GM12878 (cell line): ENCODE measurements around the gene LTB4R.

Experiments
- EGR1 ChIP-seq, 2 experiments: IDR thresholded peaks; 1 replicate in 1 of 2; 2 replicates in 1 of 2; pipeline ENCODE4 v1.6.1; 2011 to 2012; ENCODE audit warnings: low read depth in 2 of 2, low read length in 2 of 2, borderline replicate concordance in 1 of 2, mild to moderate bottlenecking in 1 of 2, moderate library complexity in 1 of 2
- FOS ChIP-seq: IDR thresholded peaks from 3 replicates; pipeline ENCODE4 v1.6.1; 2011; ENCODE audit warnings: borderline replicate concordance; ENCODE audit not compliant: insufficient read length; ENCODE audit errors: extremely low read depth
- POLR2A ChIP-seq: IDR thresholded peaks from 2 replicates; pipeline ENCODE4 v1.6.1; 2011; ENCODE audit warnings: low read depth, mild to moderate bottlenecking, low read length
- POLR2AphosphoS2 ChIP-seq: IDR thresholded peaks from 2 replicates; pipeline ENCODE4 v1.6.1; 2011; ENCODE audit warnings: low read depth, mild to moderate bottlenecking, low read length, improper control_type of control experiment, moderate library complexity
- RCOR1 ChIP-seq: conservative IDR thresholded peaks from 2 replicates; pipeline ENCODE4 v1.6.1; 2012; ENCODE audit warnings: low read depth, low read length, improper control_type of control experiment
- RUNX3 ChIP-seq: IDR thresholded peaks from 2 replicates; pipeline ENCODE4 v1.6.1; 2012; ENCODE audit warnings: low read length, inconsistent platforms
- STAT1 ChIP-seq: fragments of 450-650 bp; conservative IDR thresholded peaks from 2 replicates; pipeline ENCODE4 v1.6.1; 2014; ENCODE audit warnings: antibody characterized with exemption, mild to moderate bottlenecking
- SUZ12 ChIP-seq: fragments of 200-600 bp; sonication (generic); IDR thresholded peaks from one replicate; pipeline ENCODE4 v1.6.1; 2018; ENCODE audit warnings: antibody characterized with exemption, mild to moderate bottlenecking; ENCODE audit not compliant: unreplicated experiment
- USF2 ChIP-seq: IDR thresholded peaks from 2 replicates; pipeline ENCODE4 v1.6.1; 2011; ENCODE audit warnings: low read depth, low read length, improper control_type of control experiment, borderline replicate concordance
- ZZZ3 ChIP-seq: IDR thresholded peaks from 2 replicates; pipeline ENCODE4 v1.6.1; 2011; ENCODE audit warnings: low read depth; ENCODE audit not compliant: control insufficient read depth, insufficient read length

GRCh38 chr14:24286996-24287395 is 24.3 kb upstream of the LTB4R start:
- no peak for TF ChIP-seq POLR2AphosphoS2
- TF ChIP-seq USF2, result no peak
- TF ChIP-seq STAT1, result no peak
- no peak for TF ChIP-seq SUZ12
- no peak for TF ChIP-seq RCOR1
- TF ChIP-seq POLR2A, result no peak
- TF ChIP-seq RUNX3, result no peak
- no peak for TF ChIP-seq ZZZ3
- no peak for TF ChIP-seq EGR1 (IDR thresholded peaks at IDR 0.05; ENCODE audit: borderline replicate concordance in 1 of 2, low read depth in 2 of 2, low read length in 2 of 2)
- no peak for TF ChIP-seq FOS
